PC-9 (cell line): Measurements from ENCODE around the gene POMT1. TPM values are rescaled to one million over a fixed set of nuclear protein-coding genes. Genes with fewer than 3 reads are reported as not detected.

Experiments used
- BruUV-seq: library from RNA; stranded (reverse); fragments of 400-500 nt; replicated peaks from 2 replicates; lab custom pipeline; 2021; lab: Mats Ljungman, UMichigan
- CTCF ChIA-PET: fragments of 300-600 bp; sonication (Branson Sonifier 250); formaldehyde crosslinking; loops from one replicate; lab custom pipeline; 2022; ENCODE audit warnings: antibody characterized with exemption; lab: Charles Lee
- POLR2A ChIA-PET: fragments of 300-600 bp; sonication (Branson Sonifier 250); formaldehyde crosslinking; loops from one replicate; lab custom pipeline; 2022; ENCODE audit warnings: antibody characterized with exemption; ENCODE audit not compliant: unreplicated experiment; lab: Charles Lee
- DNase-seq, 2 experiments: peaks; one replicate each; pipeline versions ENCODE4 v3.0.0 to v3.0.0-alpha.2; 2015 to 2022; ENCODE audit warnings: mixed read lengths in 1 of 2
- H2AFZ ChIP-seq: fragments of 200-600 bp; sonication (generic); 2 replicates; pipeline ENCODE4 v1.8.1; 2017; ENCODE audit warnings: antibody characterized with exemption
- H3F3A ChIP-seq: fragments of 200-600 bp; sonication (generic); 2 replicates; pipeline ENCODE4 v1.8.1; 2017; ENCODE audit warnings: antibody characterized with exemption, mild to moderate bottlenecking, low read depth; ENCODE audit not compliant: insufficient read depth
- H3K27ac ChIP-seq: fragments of 200-600 bp; sonication (generic); 2 replicates; pipeline ENCODE4 v1.6.1; 2016; ENCODE audit warnings: mixed run types
- H3K27me3 ChIP-seq: fragments of 200-600 bp; sonication (generic); 2 replicates; pipeline ENCODE4 v1.6.1; 2016; ENCODE audit warnings: low read depth, mixed run types; ENCODE audit not compliant: insufficient read depth
- H3K36me3 ChIP-seq: fragments of 200-600 bp; sonication (generic); 2 replicates; pipeline ENCODE4 v1.6.1; 2016; ENCODE audit warnings: low read depth, mixed run types
- H3K4me1 ChIP-seq: fragments of 200-600 bp; sonication (generic); replicated peaks from 2 replicates; pipeline ENCODE4 v1.6.1; 2016; ENCODE audit warnings: mixed run types; ENCODE audit not compliant: insufficient read depth
- H3K4me2 ChIP-seq: fragments of 200-600 bp; sonication (generic); 2 replicates; pipeline ENCODE4 v1.6.1; 2017; ENCODE audit warnings: mixed run types
- H3K4me3 ChIP-seq: fragments of 200-600 bp; sonication (generic); 2 replicates; pipeline ENCODE4 v1.6.1; 2016; ENCODE audit warnings: mixed run types
- H3K79me2 ChIP-seq: fragments of 200-600 bp; sonication (generic); 2 replicates; pipeline ENCODE4 v1.6.1; 2017; ENCODE audit warnings: low read depth, mixed run types
- H3K9me2 ChIP-seq: fragments of 200-600 bp; sonication (generic); 2 replicates; pipeline ENCODE4 v1.8.1; 2017; ENCODE audit warnings: mild to moderate bottlenecking; ENCODE audit not compliant: insufficient read depth
- H3K9me3 ChIP-seq: fragments of 200-600 bp; sonication (generic); 2 replicates; pipeline ENCODE4 v1.8.1; 2016; ENCODE audit warnings: low read depth; ENCODE audit not compliant: insufficient read depth
- H4K20me1 ChIP-seq: fragments of 200-600 bp; sonication (generic); 2 replicates; pipeline ENCODE4 v1.8.1; 2017; ENCODE audit not compliant: insufficient read depth
- CTCF ChIP-seq: fragments of 200-600 bp; sonication (generic); conservative IDR thresholded peaks from 2 replicates; pipeline ENCODE4 v1.6.1; 2017; ENCODE audit warnings: mixed run types, antibody characterized with exemption, mild to moderate bottlenecking, moderate library complexity
- EZH2 ChIP-seq: fragments of 200-600 bp; sonication (generic); IDR thresholded peaks from 2 replicates; pipeline ENCODE4 v1.8.0; 2017; ENCODE audit warnings: antibody characterized with exemption, low read depth
- intact Hi-C: fragments of 100-400 bp; cut with micrococcal nuclease; formaldehyde crosslinking; loops from one replicate; pipeline ENCODE4 v1.10.0; 2022; ENCODE audit not compliant: unreplicated experiment
- total RNA-seq: library from RNA; stranded (reverse); gene quantifications from 2 replicates; pipeline ENCODE4 v1.2.3, GENCODE V29; 2021

The POMT1 gene
- total RNA-seq, 1 experiment from 2014 or later, result 35.3 TPM

DNA sequence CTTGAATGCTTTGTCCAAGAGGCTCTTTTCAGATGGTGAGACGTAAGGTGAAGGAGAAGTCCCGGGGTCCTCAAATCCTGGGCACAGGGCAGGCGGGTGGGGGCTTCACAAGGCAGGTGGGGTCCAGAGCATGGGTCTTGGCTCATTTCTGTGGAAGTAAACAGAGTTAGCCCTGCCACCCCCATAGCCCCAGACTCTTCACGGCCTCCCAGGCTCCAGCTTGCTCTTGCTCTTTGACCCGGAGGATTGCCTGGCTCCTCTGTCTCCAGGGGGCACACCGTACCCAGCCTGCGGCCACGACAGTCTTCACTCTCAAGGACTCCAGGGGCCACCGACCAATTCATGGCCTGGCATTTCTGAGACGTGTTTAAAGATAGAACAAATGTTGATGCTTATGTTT lies 28.8 kb upstream of the POMT1 start:
- BruUV-seq, result no TSS peak
- intact Hi-C loops, result no loop called here
- Histone ChIP-seq H4K20me1 (peaks cover 62% of the 10 kb centered on the region), H3K79me2 (peaks cover 17% of the 10 kb centered on the region; the same call in 1 of the 2 replicates), H3F3A (peaks cover 15% of the 10 kb centered on the region; the same call in 1 of the 2 replicates), H2AFZ (no peak overlapping the region), H3K36me3 (peaks cover 20% of the 10 kb centered on the region), H3K4me3 (no peak overlapping the region), H3K4me1 (no peaks in the 10 kb centered on the region), H3K27ac (no peak overlapping the region), H3K9me3 (no peaks in the 10 kb centered on the region), H3K27me3 (no peaks in the 10 kb centered on the region), H3K9me2 (no peaks in the 10 kb centered on the region), H3K4me2 (no peak overlapping the region)
- CTCF ChIA-PET, result no interaction called here
- POLR2A ChIA-PET, result no interaction called here
- TF ChIP-seq EZH2, result no peak
- TF ChIP-seq CTCF, result no peak
- no peak for DNase-seq

DNA sequence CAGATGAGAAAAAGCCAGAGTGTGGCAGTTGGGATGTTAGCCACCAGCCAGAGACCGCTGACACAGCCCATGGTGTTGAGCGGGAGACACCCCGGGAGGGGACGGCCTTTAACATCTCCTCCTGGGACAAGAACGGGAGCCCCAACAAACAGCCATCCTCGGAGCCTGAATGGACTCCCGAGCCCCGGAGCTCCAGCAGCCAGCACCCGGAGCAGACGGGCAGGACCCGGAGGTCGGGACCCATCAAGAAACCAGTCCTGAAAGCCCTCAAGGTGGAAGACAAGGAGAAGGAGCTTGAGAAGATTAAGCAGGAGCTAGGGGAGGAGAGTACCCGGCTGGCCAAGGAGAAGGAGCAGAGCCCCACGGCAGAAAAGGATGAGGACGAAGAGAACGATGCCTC lies 28.0 kb upstream of the POMT1 start:
- Histone ChIP-seq H3K9me2 (no peaks in the 10 kb centered on the region), H3K27me3 (no peaks in the 10 kb centered on the region), H3K4me3 (no peak overlapping the region), H3K79me2 (peaks cover 23% of the 10 kb centered on the region; the same call in 1 of the 2 replicates), H3F3A (peaks cover 21% of the 10 kb centered on the region), H3K9me3 (no peaks in the 10 kb centered on the region), H3K27ac (no peak overlapping the region), H4K20me1 (peaks cover 67% of the 10 kb centered on the region), H2AFZ (no peak overlapping the region), H3K36me3 (peaks cover 27% of the 10 kb centered on the region), H3K4me2 (no peak overlapping the region), H3K4me1 (no peaks in the 10 kb centered on the region)
- intact Hi-C loops, result no loop called here
- BruUV-seq, result no TSS peak
- no peak for TF ChIP-seq EZH2
- POLR2A ChIA-PET, result no interaction called here
- DNase-seq, result no peak
- CTCF ChIA-PET, result no interaction called here

DNA sequence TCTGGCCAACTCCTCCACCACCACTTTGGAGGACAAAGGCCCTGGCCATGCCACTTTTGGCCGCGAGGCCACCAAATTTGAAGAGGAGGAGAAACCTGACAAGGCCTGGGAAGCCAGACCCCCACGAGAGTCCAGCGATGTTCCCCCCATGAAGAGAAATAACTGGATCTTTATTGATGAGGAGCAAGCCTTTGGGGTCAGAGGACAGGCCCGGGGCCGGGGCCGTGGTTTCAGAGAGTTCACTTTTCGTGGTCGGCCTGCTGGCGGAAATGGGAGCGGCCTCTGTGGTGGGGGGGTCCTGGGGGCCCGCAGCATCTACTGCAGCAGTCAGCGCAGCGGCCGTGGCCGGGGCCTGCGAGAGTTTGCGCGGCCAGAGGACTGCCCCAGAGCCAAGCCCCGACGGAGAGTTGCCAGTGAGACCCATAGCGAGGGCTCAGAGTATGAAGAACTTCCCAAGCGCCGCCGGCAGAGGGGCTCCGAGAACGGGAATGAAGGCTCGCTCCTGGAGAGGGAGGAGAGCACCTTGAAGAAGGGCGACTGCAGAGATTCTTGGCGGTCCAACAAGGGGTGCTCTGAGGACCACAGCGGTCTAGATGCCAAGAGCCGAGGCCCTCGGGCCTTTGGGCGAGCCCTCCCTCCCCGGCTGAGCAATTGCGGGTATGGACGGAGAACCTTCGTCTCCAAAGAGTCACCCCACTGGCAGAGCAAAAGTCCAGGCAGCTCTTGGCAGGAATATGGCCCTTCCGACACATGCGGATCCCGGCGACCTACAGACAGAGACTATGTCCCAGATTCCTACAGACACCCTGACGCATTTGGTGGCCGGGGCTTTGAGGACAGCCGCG lies 27.4 kb upstream of the POMT1 start:
- no peak for TF ChIP-seq EZH2
- no peak for TF ChIP-seq CTCF
- peaks cover 16% of the 10 kb centered on the region for H3F3A ChIP-seq
- ChIA-PET CTCF (no interaction called here), POLR2A (no interaction called here)
- no peak overlapping the region for H3K27ac ChIP-seq
- intact Hi-C loops, result no loop called here
- peaks cover 23% of the 10 kb centered on the region; the same call in 1 of the 2 replicates for H3K79me2 ChIP-seq
- DNase-seq, result no peak
- TSS peak; percentile 25 for BruUV-seq
- no peaks in the 10 kb centered on the region for H3K9me2 ChIP-seq
- no peak overlapping the region for H3K4me3 ChIP-seq
- H2AFZ ChIP-seq, result no peak overlapping the region
- H3K27me3 ChIP-seq, result no peaks in the 10 kb centered on the region
- H4K20me1 ChIP-seq, result peaks cover 67% of the 10 kb centered on the region
- H3K36me3 ChIP-seq, result peaks cover 27% of the 10 kb centered on the region
- no peaks in the 10 kb centered on the region for H3K9me3 ChIP-seq
- no peaks in the 10 kb centered on the region for H3K4me1 ChIP-seq
- H3K4me2 ChIP-seq, result no peak overlapping the region
